ENCODE measurements around the gene RAD18. TPM values are rescaled to one million over a fixed set of nuclear protein-coding genes. Genes with fewer than 3 reads are reported as not detected.
A peak's percentile ranks its signal among the peaks of the same experiment; 100 is the strongest.

The RAD18 gene
- total and polyA plus RNA-seq, 2 experiments from 2014 or later: 14.3 to 17.5 TPM

DNA sequence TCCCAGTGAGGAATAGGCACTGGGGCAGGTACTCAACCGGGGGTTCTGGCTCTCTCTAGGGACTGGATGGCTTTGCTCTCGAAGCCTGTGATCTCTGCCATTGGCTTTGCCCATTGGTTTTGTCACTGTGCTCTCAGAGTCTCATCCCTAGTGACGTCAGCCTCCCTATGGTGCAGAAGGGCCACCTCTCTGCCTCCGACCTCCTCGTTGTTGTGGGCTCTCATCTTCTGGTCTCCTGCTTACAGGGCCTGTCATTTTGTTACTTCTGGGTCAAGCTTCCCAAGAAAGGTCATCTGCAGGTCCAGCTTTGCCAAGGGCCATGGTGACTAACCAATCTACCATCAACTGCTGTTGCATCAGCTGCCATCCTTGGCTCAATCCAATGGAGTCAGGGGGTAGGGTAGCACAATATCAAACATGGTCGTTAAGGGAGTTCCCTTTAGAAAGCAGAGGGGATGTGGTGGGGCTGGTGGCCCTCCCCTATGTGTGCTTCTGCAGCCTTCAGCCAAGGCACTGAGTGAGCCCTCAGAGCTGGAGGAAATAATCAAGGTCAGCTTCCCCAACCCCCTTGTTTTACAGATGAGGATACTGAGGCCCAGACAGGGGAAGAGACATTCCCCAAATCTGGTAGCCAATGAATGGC is 13.4 kb upstream of the RAD18 start:
- TF ChIP-seq EZH2phosphoT487 (IDR thresholded peaks at IDR 0.05; ENCODE audit: insufficient read depth, low read depth) (no peak), EZH2 (IDR thresholded peaks at IDR 0.05; ENCODE audit: insufficient read depth, poor library complexity, severe bottlenecking) (no peak)
- Histone ChIP-seq H3K9me3 (ENCODE audit: low read depth) (no peaks in the 10 kb centered on the region), H3K4me1 (ENCODE audit: insufficient read depth) (no peaks in the 10 kb centered on the region), H3K4me3 (no peak overlapping the region), H3K9me2 (ENCODE audit: insufficient read depth) (no peaks in the 10 kb centered on the region), H4K20me1 (ENCODE audit: insufficient read depth) (no peaks in the 10 kb centered on the region), H3K79me2 (ENCODE audit: insufficient read depth) (no peaks in the 10 kb centered on the region), H3K36me3 (ENCODE audit: low read depth) (no peaks in the 10 kb centered on the region), H3F3A (ENCODE audit: insufficient read depth) (no peaks in the 10 kb centered on the region), H2AFZ (no peak overlapping the region), H3K9ac (no peak overlapping the region), H3K27ac (no peak overlapping the region), H3K27me3 (replicated peaks; ENCODE audit: insufficient read depth) (no peaks in the 10 kb centered on the region), H3K4me2 (ENCODE audit: unreplicated experiment) (no peak overlapping the region)
- no peak for DNase-seq
- in situ Hi-C loops (cut with MboI): no loop called here
- WGBS, 2 experiments (ENCODE audit: low coverage in 1 of 2, low lambda C conversion rate in 2 of 2, missing lambda C conversion rate in 2 of 2): 62 to 68% methylated on average over 6 of the region's 6 CpGs

DNA sequence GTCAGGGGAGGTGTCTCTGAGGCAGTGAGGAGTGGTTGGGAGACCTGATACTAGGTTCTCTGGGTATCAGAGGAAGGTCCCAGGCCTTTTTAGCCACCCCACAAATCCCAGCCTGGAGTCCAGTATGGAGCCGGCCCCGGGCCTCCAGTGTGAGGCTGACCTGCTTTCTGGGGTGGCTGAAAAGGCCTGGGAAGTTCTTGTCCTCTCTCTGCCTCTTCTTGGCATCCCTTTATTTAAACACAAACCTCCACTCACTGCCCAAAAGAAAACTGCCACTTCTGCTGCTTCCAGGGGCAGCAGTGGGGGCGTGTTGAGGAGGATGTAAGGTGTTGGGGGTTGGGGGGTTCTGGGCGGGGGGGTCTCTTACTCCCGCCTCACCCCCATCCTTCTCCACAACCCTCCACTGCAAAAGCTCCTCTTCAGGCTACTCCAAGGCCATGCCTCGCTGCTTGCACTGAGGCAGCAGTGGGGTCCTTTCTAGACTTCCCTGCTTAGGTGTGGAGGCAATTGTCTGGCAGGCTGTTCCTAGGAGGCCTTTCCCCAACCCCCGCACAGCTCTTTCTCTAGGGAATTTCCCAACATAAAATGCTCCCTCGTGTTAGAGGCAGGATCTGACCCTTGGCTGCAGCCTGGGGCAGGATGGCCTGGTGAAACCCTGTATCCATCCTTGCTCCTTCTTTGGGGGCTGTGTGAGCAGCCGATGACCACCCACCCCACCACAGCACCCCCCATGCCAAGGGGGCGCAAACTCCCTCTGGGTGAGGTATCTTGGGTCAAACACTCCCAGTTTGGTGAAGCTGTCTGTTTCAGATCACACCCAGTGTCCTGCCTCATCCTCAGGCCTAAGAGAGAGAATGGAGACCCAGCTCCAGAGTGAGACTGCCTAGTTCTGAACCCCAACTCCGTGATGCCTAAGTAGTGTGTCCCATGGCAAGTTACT is 12.1 kb upstream of the RAD18 start:
- H3K9me2 ChIP-seq (ENCODE audit: insufficient read depth): no peaks in the 10 kb centered on the region
- no peaks in the 10 kb centered on the region for H3K9me3 ChIP-seq (ENCODE audit: low read depth)
- no peaks in the 10 kb centered on the region for H3K27me3 ChIP-seq (replicated peaks; ENCODE audit: insufficient read depth)
- no peaks in the 10 kb centered on the region for H4K20me1 ChIP-seq (ENCODE audit: insufficient read depth)
- H3K79me2 ChIP-seq (ENCODE audit: insufficient read depth): no peaks in the 10 kb centered on the region
- H3K4me3 ChIP-seq: no peak overlapping the region
- H3F3A ChIP-seq (ENCODE audit: insufficient read depth): no peaks in the 10 kb centered on the region
- H3K27ac ChIP-seq: no peak overlapping the region
- H3K4me2 ChIP-seq (ENCODE audit: unreplicated experiment): no peak overlapping the region
- no peak overlapping the region for H3K9ac ChIP-seq
- no peak overlapping the region for H2AFZ ChIP-seq
- no peak for DNase-seq
- WGBS, 2 experiments (ENCODE audit: low coverage in 1 of 2, low lambda C conversion rate in 2 of 2, missing lambda C conversion rate in 2 of 2): 58 to 67% methylated on average over 8 to 11 of the region's 11 CpGs
- no peaks in the 10 kb centered on the region for H3K36me3 ChIP-seq (ENCODE audit: low read depth)
- TF ChIP-seq EZH2phosphoT487 (IDR thresholded peaks at IDR 0.05; ENCODE audit: insufficient read depth, low read depth) (no peak), EZH2 (IDR thresholded peaks at IDR 0.05; ENCODE audit: insufficient read depth, poor library complexity, severe bottlenecking) (no peak)
- in situ Hi-C loops (cut with MboI): no loop called here
- no peaks in the 10 kb centered on the region for H3K4me1 ChIP-seq (ENCODE audit: insufficient read depth)

DNA sequence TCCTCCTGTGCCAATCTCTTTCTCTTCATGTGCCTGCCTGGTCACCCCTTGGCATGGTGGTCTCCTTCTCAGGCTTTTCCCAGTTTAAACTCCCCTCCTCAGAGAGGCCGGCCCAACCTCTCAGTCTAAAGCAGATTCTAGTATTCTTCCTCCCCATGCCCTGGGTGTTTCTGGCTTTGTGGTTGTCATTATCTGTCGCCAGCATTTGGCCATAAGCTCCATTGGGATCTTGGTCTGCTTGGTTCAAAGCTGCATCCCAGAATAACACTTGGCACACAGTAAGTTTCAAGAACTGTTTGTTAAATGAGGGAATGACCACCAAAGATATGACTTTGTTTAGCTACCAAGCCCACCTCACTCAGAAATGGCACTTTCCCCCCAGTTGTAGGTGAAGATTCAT is 11.2 kb upstream of the RAD18 start:
- no peak for TF ChIP-seq EZH2phosphoT487 (IDR thresholded peaks at IDR 0.05; ENCODE audit: insufficient read depth, low read depth)
- Histone ChIP-seq H3K9me2 (ENCODE audit: insufficient read depth) (no peaks in the 10 kb centered on the region), H3K9ac (no peak overlapping the region), H4K20me1 (ENCODE audit: insufficient read depth) (no peaks in the 10 kb centered on the region), H3K4me1 (ENCODE audit: insufficient read depth) (no peaks in the 10 kb centered on the region), H3K27ac (no peak overlapping the region), H3K36me3 (ENCODE audit: low read depth) (no peaks in the 10 kb centered on the region), H3K9me3 (ENCODE audit: low read depth) (no peaks in the 10 kb centered on the region), H3K79me2 (ENCODE audit: insufficient read depth) (no peaks in the 10 kb centered on the region), H3K4me2 (ENCODE audit: unreplicated experiment) (no peak overlapping the region), H3K4me3 (no peak overlapping the region), H2AFZ (no peak overlapping the region), H3F3A (ENCODE audit: insufficient read depth) (no peaks in the 10 kb centered on the region), H3K27me3 (replicated peaks; ENCODE audit: insufficient read depth) (no peaks in the 10 kb centered on the region)
- in situ Hi-C loops (cut with MboI): loop anchor here (5.0 kb wide), 1 partner anchor 93 kb away; no protein-coding TSS in a partner anchor
- WGBS, 2 experiments (ENCODE audit: low coverage in 1 of 2, low lambda C conversion rate in 2 of 2, missing lambda C conversion rate in 2 of 2): 71 to 78% methylated on average over 2 of the region's 2 CpGs
- no peak for DNase-seq

DNA sequence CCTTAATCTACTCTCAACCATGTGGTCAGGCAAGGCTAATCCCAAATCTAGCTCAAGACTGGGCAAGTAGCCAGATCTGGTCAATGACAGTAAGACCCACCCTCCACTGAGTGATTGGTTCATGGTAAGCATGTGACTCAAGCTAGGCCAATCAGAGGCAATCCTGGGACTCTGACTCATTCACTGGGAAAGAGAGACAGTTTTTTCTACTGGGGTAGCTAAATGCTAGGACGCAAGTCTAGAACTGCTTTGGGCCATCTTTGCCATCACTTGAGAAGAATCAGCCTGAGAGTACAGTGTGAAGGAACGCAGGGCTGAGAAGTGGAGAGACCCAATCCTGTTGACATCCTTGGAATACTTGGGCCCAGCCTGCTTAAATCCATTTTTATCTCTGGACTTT is 9.4 kb upstream of the RAD18 start:
- Histone ChIP-seq H3F3A (ENCODE audit: insufficient read depth) (no peaks in the 10 kb centered on the region), H3K27ac (no peak overlapping the region), H3K4me1 (ENCODE audit: insufficient read depth) (no peaks in the 10 kb centered on the region), H4K20me1 (ENCODE audit: insufficient read depth) (no peaks in the 10 kb centered on the region), H3K79me2 (ENCODE audit: insufficient read depth) (no peaks in the 10 kb centered on the region), H3K9me2 (ENCODE audit: insufficient read depth) (no peaks in the 10 kb centered on the region), H3K9me3 (ENCODE audit: low read depth) (no peaks in the 10 kb centered on the region), H3K4me2 (ENCODE audit: unreplicated experiment) (no peak overlapping the region), H3K27me3 (replicated peaks; ENCODE audit: insufficient read depth) (no peaks in the 10 kb centered on the region), H2AFZ (no peak overlapping the region), H3K4me3 (no peak overlapping the region), H3K9ac (no peak overlapping the region), H3K36me3 (ENCODE audit: low read depth) (no peaks in the 10 kb centered on the region)
- peak; percentile 61 for DNase-seq
- WGBS, 2 experiments (ENCODE audit: low coverage in 1 of 2, low lambda C conversion rate in 2 of 2, missing lambda C conversion rate in 2 of 2): 91 to 96% methylated on average over 2 of the region's 2 CpGs
- TF ChIP-seq EZH2phosphoT487 (IDR thresholded peaks at IDR 0.05; ENCODE audit: insufficient read depth, low read depth) (no peak), EZH2 (IDR thresholded peaks at IDR 0.05; ENCODE audit: insufficient read depth, poor library complexity, severe bottlenecking) (no peak)
- in situ Hi-C loops (cut with MboI): loop anchor here (5.0 kb wide), 1 partner anchor 95 kb away; no protein-coding TSS in a partner anchor
